ENCODE measurements around the gene BCAS3.

GRCh38 chr17:61414141-61414935 lies 736.7 kb downstream of the BCAS3 start:
- TF ChIP-seq CTCF (IDR thresholded peaks at IDR 0.05; ENCODE audit: low read depth, low read length, missing input control) = no peak
- TF ChIP-seq EGR1 (IDR thresholded peaks at IDR 0.05; ENCODE audit: low read depth in 2 of 2) = no peak
- TF ChIP-seq ZBTB33 (IDR thresholded peaks at IDR 0.05) = no peak
